Transverse colon (tissue), 4 donors: ENCODE measurements around the gene ZNF580.

Experiments used
- POLR2AphosphoS5 ChIP-seq, 3 donors: sonication (generic); formaldehyde crosslinking; IDR thresholded peaks; one replicate each; pipeline ENCODE4 v1.6.1; 2016; ENCODE audit warnings: antibody characterized with exemption in 3 of 3
- TF ChIP-seq, protein P1 (sequence below), 5 experiments: fragments of 200-600 bp in 3 of 5; fragments of 450-650 bp in 2 of 5; sonication (generic) in 3 of 5; IDR thresholded peaks; 1 replicate in 2 of 5; 2 replicates in 3 of 5; pipeline ENCODE4 v1.5.1; 2016 to 2017; ENCODE audit warnings: antibody characterized with exemption in 5 of 5, inconsistent platforms in 3 of 5, mild to moderate bottlenecking in 2 of 5, moderate library complexity in 1 of 5

DNA sequence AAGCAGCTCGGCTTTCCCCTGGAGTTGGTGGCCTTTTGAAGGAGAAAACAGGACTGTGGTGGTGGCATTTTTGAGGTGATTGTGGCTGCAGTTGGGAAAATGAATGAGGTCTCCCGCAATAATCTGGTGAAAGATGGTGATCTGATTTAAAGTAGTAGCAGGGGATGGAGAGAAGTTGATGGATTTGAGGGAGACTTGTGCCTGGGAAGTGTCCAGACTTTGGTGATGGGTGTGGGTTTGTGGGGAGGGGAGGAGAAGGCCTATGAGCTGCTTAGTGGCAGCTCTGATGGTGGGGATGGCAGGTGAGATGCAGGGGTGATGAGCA, 30.2 kb downstream of the ZNF580 start:
- TF ChIP-seq, protein P1, sequence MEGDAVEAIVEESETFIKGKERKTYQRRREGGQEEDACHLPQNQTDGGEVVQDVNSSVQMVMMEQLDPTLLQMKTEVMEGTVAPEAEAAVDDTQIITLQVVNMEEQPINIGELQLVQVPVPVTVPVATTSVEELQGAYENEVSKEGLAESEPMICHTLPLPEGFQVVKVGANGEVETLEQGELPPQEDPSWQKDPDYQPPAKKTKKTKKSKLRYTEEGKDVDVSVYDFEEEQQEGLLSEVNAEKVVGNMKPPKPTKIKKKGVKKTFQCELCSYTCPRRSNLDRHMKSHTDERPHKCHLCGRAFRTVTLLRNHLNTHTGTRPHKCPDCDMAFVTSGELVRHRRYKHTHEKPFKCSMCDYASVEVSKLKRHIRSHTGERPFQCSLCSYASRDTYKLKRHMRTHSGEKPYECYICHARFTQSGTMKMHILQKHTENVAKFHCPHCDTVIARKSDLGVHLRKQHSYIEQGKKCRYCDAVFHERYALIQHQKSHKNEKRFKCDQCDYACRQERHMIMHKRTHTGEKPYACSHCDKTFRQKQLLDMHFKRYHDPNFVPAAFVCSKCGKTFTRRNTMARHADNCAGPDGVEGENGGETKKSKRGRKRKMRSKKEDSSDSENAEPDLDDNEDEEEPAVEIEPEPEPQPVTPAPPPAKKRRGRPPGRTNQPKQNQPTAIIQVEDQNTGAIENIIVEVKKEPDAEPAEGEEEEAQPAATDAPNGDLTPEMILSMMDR (IDR thresholded peaks at IDR 0.05), result no peak
- no peak for TF ChIP-seq POLR2AphosphoS5 (IDR thresholded peaks at IDR 0.05)
